Stimulated activated CD4-positive, alpha-beta T cell treated with anti-CD3 and anti-CD28 coated beads, Interleukin-2, amount 100 ng/mL, for 24 hours (primary cell): ENCODE results near the gene CRMP1.

Experiments
- DNase-seq, 2 donors: peaks; one replicate each; pipeline ENCODE4 v3.0.0-alpha.2; 2020

Gene CRMP1

GRCh38 chr4:5893004-5893580, at the start of gene CRMP1:
TSS of gene CRMP1 (minus strand) at chr4:5893086. CDS start at chr4:5892969, 117 bp downstream.
- no peak for DNase-seq

- DNase-seq: no peak
These were observed 48.7 kb upstream of the CRMP1 start for GRCh38 chr4:5941601-5942000.

GRCh38 chr4:5940470-5941203, 47.8 kb upstream of the CRMP1 start:
- no peak for DNase-seq

GRCh38 chr4:5933996-5934831, 41.3 kb upstream of the CRMP1 start:
- no peak for DNase-seq

GRCh38 chr4:5933116-5933515, 40.2 kb upstream of the CRMP1 start:
- no peak for DNase-seq

- no peak for DNase-seq
These were observed 39.2 kb upstream of the CRMP1 start for GRCh38 chr4:5932035-5932568.

- no peak for DNase-seq
These were observed 38.6 kb upstream of the CRMP1 start for GRCh38 chr4:5931526-5931925.

- no peak for DNase-seq
These were observed 38.0 kb upstream of the CRMP1 start for GRCh38 chr4:5930876-5931275.

- no peak for DNase-seq
These were observed 37.6 kb upstream of the CRMP1 start for GRCh38 chr4:5930456-5930855.

GRCh38 chr4:5928844-5929420, 36.0 kb upstream of the CRMP1 start:
- DNase-seq: no peak

- DNase-seq: no peak
These were observed 35.4 kb upstream of the CRMP1 start for GRCh38 chr4:5928274-5928673.

GRCh38 chr4:5927747-5928146, 34.9 kb upstream of the CRMP1 start:
- DNase-seq: no peak

GRCh38 chr4:5927116-5927515, 34.2 kb upstream of the CRMP1 start:
- DNase-seq: no peak

GRCh38 chr4:5926598-5926997, 33.7 kb upstream of the CRMP1 start:
- no peak for DNase-seq

GRCh38 chr4:5925419-5926200, 32.7 kb upstream of the CRMP1 start:
- DNase-seq: no peak

GRCh38 chr4:5924461-5925125, 31.7 kb upstream of the CRMP1 start:
- DNase-seq: no peak

- no peak for DNase-seq
These were observed 30.5 kb upstream of the CRMP1 start for GRCh38 chr4:5923376-5923775.

GRCh38 chr4:5922556-5922955, 29.7 kb upstream of the CRMP1 start:
- DNase-seq: no peak

GRCh38 chr4:5921981-5922380, 29.1 kb upstream of the CRMP1 start:
- no peak for DNase-seq

GRCh38 chr4:5921101-5921980, 28.5 kb upstream of the CRMP1 start:
- no peak for DNase-seq

GRCh38 chr4:5919571-5919970, 26.7 kb upstream of the CRMP1 start:
- no peak for DNase-seq
